22Rv1 (cell line): Measurements from ENCODE around the gene URGCP.

Experiments used
- CTCF ChIP-seq: fragments of 450-650 bp; IDR thresholded peaks from 2 replicates; pipeline ENCODE4 v1.5.1; 2017; ENCODE audit warnings: mild to moderate bottlenecking
- ZFX ChIP-seq: fragments of 450-650 bp; IDR thresholded peaks from 2 replicates; pipeline ENCODE4 v1.6.1; 2017; ENCODE audit warnings: antibody characterized with exemption, borderline replicate concordance

GRCh38 chr7:43915907-43916306 is 9.5 kb upstream of the URGCP start:
- TF ChIP-seq ZFX (no peak), CTCF (no peak)
